Vagina (tissue), 2 donors: ENCODE data around the gene FGGY. TPM values are rescaled to one million over a fixed set of nuclear protein-coding genes. Genes with fewer than 3 reads are reported as not detected.

Source experiments
- DNase-seq, 2 donors: peaks; one replicate each; pipeline ENCODE4 v3.0.0-alpha.2; 2017; ENCODE audit errors: extremely low spot score in 2 of 2
- H3K27ac ChIP-seq: fragments of 200-600 bp; sonication (generic); one replicate; pipeline ENCODE4 v1.5.1; 2019
- H3K27me3 ChIP-seq: fragments of 200-600 bp; sonication (generic); one replicate; pipeline ENCODE4 v1.5.1; 2019
- H3K36me3 ChIP-seq, 2 donors: fragments of 200-600 bp; sonication (generic); one replicate each; pipeline ENCODE4 v1.5.1; 2017 to 2019
- H3K4me1 ChIP-seq: fragments of 200-600 bp; sonication (generic); one replicate; pipeline ENCODE4 v1.5.1; 2019
- H3K4me3 ChIP-seq, 2 donors: fragments of 200-600 bp; sonication (generic); 1 replicate in 1 of 2; 2 replicates in 1 of 2; pipeline ENCODE4 v1.5.1; 2016 to 2019
- H3K9me3 ChIP-seq: fragments of 200-600 bp; sonication (generic); one replicate; pipeline ENCODE4 v1.5.1; 2019
- CTCF ChIP-seq, 3 experiments: fragments of 450-650 bp in 2 of 3; fragments of 200-600 bp in 1 of 3; sonication (generic) in 1 of 3; IDR thresholded peaks; one replicate each; pipeline ENCODE4 v1.5.1; 2017 to 2019; ENCODE audit warnings: antibody characterized with exemption in 3 of 3, mild to moderate bottlenecking in 2 of 3, moderate library complexity in 2 of 3
- POLR2A ChIP-seq, 2 donors: fragments of 450-650 bp; IDR thresholded peaks; one replicate each; pipeline ENCODE4 v1.6.1; 2017; ENCODE audit warnings: antibody characterized with exemption in 2 of 2, mild to moderate bottlenecking in 2 of 2, moderate library complexity in 2 of 2
- POLR2AphosphoS5 ChIP-seq, 2 donors: sonication (generic); formaldehyde crosslinking; IDR thresholded peaks; one replicate each; pipeline ENCODE4 v1.9.0; 2017; ENCODE audit warnings: antibody characterized with exemption in 2 of 2, mild to moderate bottlenecking in 2 of 2, low read depth in 1 of 2; ENCODE audit not compliant: insufficient read depth in 1 of 2
- intact Hi-C: fragments of 100-400 bp; cut with DNase I; formaldehyde crosslinking; loops from one replicate; pipeline ENCODE4 v1.15.1; 2023
- total RNA-seq: library from RNA; depleted of rRNA; stranded (reverse); fragments of >200 nt; gene quantifications from one replicate; pipeline ENCODE4 v1.2.3, GENCODE V29; 2016

Gene FGGY
- total RNA-seq, 1 donor from 2014 or later, result 11.8 TPM

GRCh38 chr1:59716832-59717231, 419.9 kb downstream of the FGGY start:
- Histone ChIP-seq H3K9me3 (no peaks in the 10 kb centered on the region), H3K4me3 (no peak overlapping the region), H3K27ac (no peak overlapping the region), H3K4me1 (peaks cover 7% of the 10 kb centered on the region), H3K27me3 (no peaks in the 10 kb centered on the region), H3K36me3 (no peaks in the 10 kb centered on the region)
- TF ChIP-seq POLR2A (IDR thresholded peaks at IDR 0.05) (no peak), CTCF (IDR thresholded peaks at IDR 0.05) (no peak), POLR2AphosphoS5 (IDR thresholded peaks at IDR 0.05; ENCODE audit: insufficient read depth in 1 of 2, low read depth in 1 of 2) (no peak)
- no peak for DNase-seq
- intact Hi-C loops, result no loop called here

GRCh38 chr1:59718064-59718988, 421.4 kb downstream of the FGGY start:
- no peak for TF ChIP-seq CTCF (IDR thresholded peaks at IDR 0.05)
- TF ChIP-seq POLR2A (IDR thresholded peaks at IDR 0.05), result no peak
- no peak for TF ChIP-seq POLR2AphosphoS5 (IDR thresholded peaks at IDR 0.05; ENCODE audit: insufficient read depth in 1 of 2, low read depth in 1 of 2)

GRCh38 chr1:59718989-59719360, 422.1 kb downstream of the FGGY start:
- Histone ChIP-seq H3K36me3 (no peaks in the 10 kb centered on the region), H3K27ac (no peak overlapping the region), H3K4me3 (no peak overlapping the region), H3K4me1 (peaks cover 7% of the 10 kb centered on the region), H3K9me3 (no peaks in the 10 kb centered on the region), H3K27me3 (no peaks in the 10 kb centered on the region)
- no peak for TF ChIP-seq POLR2AphosphoS5 (IDR thresholded peaks at IDR 0.05; ENCODE audit: insufficient read depth in 1 of 2, low read depth in 1 of 2)
- no peak for TF ChIP-seq CTCF (IDR thresholded peaks at IDR 0.05)
- TF ChIP-seq POLR2A (IDR thresholded peaks at IDR 0.05), result no peak
- intact Hi-C loops, result no loop called here
- no peak for DNase-seq

More at GRCh38 chr1:59718064-59718988, 421.4 kb downstream of the FGGY start:
- Histone ChIP-seq H3K4me1 (peaks cover 7% of the 10 kb centered on the region), H3K27me3 (no peaks in the 10 kb centered on the region), H3K27ac (no peak overlapping the region), H3K9me3 (no peaks in the 10 kb centered on the region), H3K4me3 (no peak overlapping the region), H3K36me3 (no peaks in the 10 kb centered on the region)
- intact Hi-C loops, result no loop called here
- no peak for DNase-seq

GRCh38 chr1:59720326-59721115, 423.6 kb downstream of the FGGY start:
- Histone ChIP-seq H3K27ac (no peak overlapping the region), H3K4me1 (no peaks in the 10 kb centered on the region), H3K36me3 (no peaks in the 10 kb centered on the region), H3K27me3 (no peaks in the 10 kb centered on the region), H3K9me3 (no peaks in the 10 kb centered on the region), H3K4me3 (no peak overlapping the region)
- intact Hi-C loops, result no loop called here
- DNase-seq, result no peak
- no peak for TF ChIP-seq POLR2AphosphoS5 (IDR thresholded peaks at IDR 0.05; ENCODE audit: insufficient read depth in 1 of 2, low read depth in 1 of 2)
- no peak for TF ChIP-seq CTCF (IDR thresholded peaks at IDR 0.05)
- no peak for TF ChIP-seq POLR2A (IDR thresholded peaks at IDR 0.05)
